ENCODE measurements around the gene OR6X1. TPM values are rescaled to one million over a fixed set of nuclear protein-coding genes. Genes with fewer than 3 reads are reported as not detected.

OR6X1 gene
- total and polyA plus RNA-seq, 2 of the 8 experiments (the other 6 are each of a cell fraction or from before 2014, with no cell fraction given) = not detected

DNA sequence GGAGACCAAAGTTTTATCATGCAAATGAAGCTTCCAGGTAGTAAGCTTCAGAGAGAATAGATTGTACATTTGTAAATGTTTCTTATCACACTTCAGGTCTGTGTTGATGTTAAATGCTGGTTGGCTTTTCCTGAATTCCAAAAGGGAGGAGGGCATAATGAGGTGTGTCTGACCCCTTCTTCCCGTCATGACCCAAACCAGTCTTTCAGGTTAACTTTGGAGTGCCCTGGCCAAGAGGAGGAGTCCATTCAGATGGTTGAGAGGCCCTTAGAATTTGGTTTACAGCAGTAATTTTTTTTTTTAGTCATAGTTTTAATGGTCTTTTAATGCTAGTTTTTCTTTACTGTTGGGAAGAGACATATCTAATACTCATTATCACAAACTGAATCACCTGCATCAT lies 2.5 kb downstream of the OR6X1 start:
- Histone ChIP-seq H3K4me3 (ENCODE audit: extremely low read depth in 1 of 4, insufficient read depth in 2 of 4, low read depth in 3 of 4, low read length in 4 of 4) (no peak overlapping the region), H2BK120ac (replicated peaks; ENCODE audit: low read depth, low read length) (no peak overlapping the region), H3K4me1 (replicated peaks in 1 of 4; ENCODE audit: control insufficient read depth in 3 of 4, insufficient read depth in 4 of 4, low read length in 3 of 4) (peaks cover 0 to 5% (median 1%) of the 10 kb centered on the region in 4 experiments; a peak in 2 of 7 replicates), H4K20me1 (replicated peaks in 1 of 2; ENCODE audit: control insufficient read depth in 1 of 2, insufficient read depth in 2 of 2, low read length in 2 of 2) (no peaks in the 10 kb centered on the region), H3K23ac (ENCODE audit: insufficient read length) (no peak overlapping the region), H3K79me1 (ENCODE audit: low read depth, low read length) (no peaks in the 10 kb centered on the region), H3K23me2 (ENCODE audit: low read depth, low read length) (no peaks in the 10 kb centered on the region; the same call in 1 of the 2 replicates), H2BK20ac (ENCODE audit: low read length) (no peak overlapping the region), H3K56ac (replicated peaks; ENCODE audit: insufficient read length, low read depth, low read length) (no peak overlapping the region), H3K4me2 (ENCODE audit: insufficient read depth in 1 of 2, low read depth in 2 of 2, low read length in 2 of 2) (no peak overlapping the region), H3K14ac (ENCODE audit: insufficient read length) (no peak overlapping the region), H3K79me2 (ENCODE audit: control insufficient read depth in 1 of 2, insufficient read depth in 2 of 2, low read length in 2 of 2) (no peaks in the 10 kb centered on the region), H4K91ac (replicated peaks; ENCODE audit: insufficient read length, low read length) (no peak overlapping the region), H3K36me3 (ENCODE audit: control insufficient read depth in 2 of 4, insufficient read depth in 4 of 4, low read length in 3 of 4) (no peaks in the 10 kb centered on the region), H2BK12ac (ENCODE audit: low read depth, low read length) (no peak overlapping the region), H4K5ac (ENCODE audit: insufficient read length, low read depth, low read length) (no peak overlapping the region), H2AK5ac (ENCODE audit: low read depth, low read length) (no peak overlapping the region), H3K27me3 (replicated peaks in 1 of 4; ENCODE audit: control insufficient read depth in 3 of 4, extremely low read depth in 1 of 4, insufficient read depth in 3 of 4, low read length in 3 of 4) (no peaks in the 10 kb centered on the region), H3K9ac (replicated peaks in 1 of 4; ENCODE audit: extremely low read depth in 1 of 4, low read depth in 3 of 4, low read length in 3 of 4) (no peak overlapping the region), H3K18ac (ENCODE audit: extremely low read depth, low read length) (no peak overlapping the region), H4K8ac (ENCODE audit: extremely low read depth, insufficient read depth, low read length) (no peak overlapping the region), H3K27ac (ENCODE audit: low read depth, low read length) (no peak overlapping the region), H3K4ac (replicated peaks; ENCODE audit: insufficient read length, low read depth, low read length) (no peak overlapping the region), H2BK5ac (ENCODE audit: low read depth, low read length) (no peak overlapping the region), H3K9me3 (ENCODE audit: insufficient read depth in 2 of 2, low read depth in 1 of 2, low read length in 1 of 2) (peaks cover 0 to 6% of the 10 kb centered on the region in 2 experiments; a peak in 1 of 4 replicates), H2BK15ac (ENCODE audit: low read length) (no peak overlapping the region), H2AFZ (ENCODE audit: low read length) (no peak overlapping the region)
- WGBS, 2 experiments (ENCODE audit: extremely low coverage in 1 of 2, insufficient coverage in 1 of 2, insufficient read length in 1 of 2, insufficient replicate concordance in 2 of 2, low coverage in 1 of 2, low lambda C conversion rate in 2 of 2, missing lambda C conversion rate in 1 of 2) = 64% methylated on average over 1 of the region's 1 CpG; no CpG with 5 or more reads in 1 of the 2 experiments
- TF ChIP-seq JUND (IDR thresholded peaks at IDR 0.05; ENCODE audit: low read length) = no peak
- TF ChIP-seq, protein P1, sequence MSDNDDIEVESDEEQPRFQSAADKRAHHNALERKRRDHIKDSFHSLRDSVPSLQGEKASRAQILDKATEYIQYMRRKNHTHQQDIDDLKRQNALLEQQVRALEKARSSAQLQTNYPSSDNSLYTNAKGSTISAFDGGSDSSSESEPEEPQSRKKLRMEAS (IDR thresholded peaks at IDR 0.05) = no peak
- TF ChIP-seq RNF2 (IDR thresholded peaks at IDR 0.05; ENCODE audit: borderline replicate concordance, low read depth, low read length, missing control alignments, poor library complexity, severe bottlenecking) = no peak
- FAIRE-seq = no peak
- ChIA-PET POLR2A (ENCODE audit: partially characterized antibody) (interaction anchor here (0.9 kb wide), 1 partner anchor 10 kb away, joined by 3 read pairs; the partner anchor contains the start of gene ZNF202), CTCF (ENCODE audit: partially characterized antibody) (no interaction called here)
- DNase-seq (ENCODE audit: low read depth in 1 of 2, low spot score in 2 of 2) = no peak
